Stimulated activated naive CD8-positive, alpha-beta T cell treated with anti-CD3 and anti-CD28 coated beads, Interleukin-15, amount 100 ng/mL, for 72 hours (primary cell): ENCODE data around the gene PSMB10.

ENCODE experiments used
- ATAC-seq: fragments of 150-1000 bp; cut with Tn5 transposase; 2 replicates; pipeline ENCODE4 v1.10.0; 2021; ENCODE audit warnings: mild to moderate bottlenecking, moderate library complexity
- DNase-seq, 2 donors: peaks; one replicate each; pipeline ENCODE4 v3.0.0; 2021 to 2022
- H3K27ac Mint-ChIP-seq, 2 donors: one replicate each; pipeline ENCODE4 v1.8.0; 2022; ENCODE audit warnings: mild to moderate bottlenecking in 2 of 2, mixed read lengths in 2 of 2, moderate library complexity in 2 of 2
- H3K27me3 Mint-ChIP-seq: one replicate; pipeline ENCODE4 v1.8.0; 2022; ENCODE audit warnings: mixed read lengths
- H3K4me1 Mint-ChIP-seq: one replicate; pipeline ENCODE4 v1.8.0; 2022; ENCODE audit warnings: mild to moderate bottlenecking, mixed read lengths
- H3K4me3 Mint-ChIP-seq, 2 donors: one replicate each; pipeline ENCODE4 v1.8.0; 2022; ENCODE audit warnings: mild to moderate bottlenecking in 2 of 2, mixed read lengths in 2 of 2, moderate library complexity in 1 of 2
- H3K9me3 Mint-ChIP-seq, 2 donors: one replicate each; pipeline ENCODE4 v1.8.0; 2022; ENCODE audit warnings: mixed read lengths in 2 of 2

The PSMB10 gene

GRCh38 chr16:67909056-67909742 is 27.5 kb downstream of the PSMB10 start:
- peaks cover 28% of the 10 kb centered on the region for H3K4me1 Mint-ChIP-seq
- H3K4me3 Mint-ChIP-seq, result peak overlapping the region in 1 of 2 donors; percentile 33
- DNase-seq (no peak), ATAC-seq (no peak)
- no peaks in the 10 kb centered on the region for H3K9me3 Mint-ChIP-seq
- no peaks in the 10 kb centered on the region for H3K27me3 Mint-ChIP-seq
- H3K27ac Mint-ChIP-seq, result no peak overlapping the region

GRCh38 chr16:67907397-67908180 is 29.1 kb downstream of the PSMB10 start:
- no peak for DNase-seq
- H3K27me3 Mint-ChIP-seq, result no peaks in the 10 kb centered on the region
- peaks cover 28% of the 10 kb centered on the region for H3K4me1 Mint-ChIP-seq
- no peak overlapping the region for H3K4me3 Mint-ChIP-seq
- no peak for ATAC-seq
- H3K27ac Mint-ChIP-seq, result peak overlapping the region in 1 of 2 donors; percentile 54
- H3K9me3 Mint-ChIP-seq, result no peaks in the 10 kb centered on the region

DNA sequence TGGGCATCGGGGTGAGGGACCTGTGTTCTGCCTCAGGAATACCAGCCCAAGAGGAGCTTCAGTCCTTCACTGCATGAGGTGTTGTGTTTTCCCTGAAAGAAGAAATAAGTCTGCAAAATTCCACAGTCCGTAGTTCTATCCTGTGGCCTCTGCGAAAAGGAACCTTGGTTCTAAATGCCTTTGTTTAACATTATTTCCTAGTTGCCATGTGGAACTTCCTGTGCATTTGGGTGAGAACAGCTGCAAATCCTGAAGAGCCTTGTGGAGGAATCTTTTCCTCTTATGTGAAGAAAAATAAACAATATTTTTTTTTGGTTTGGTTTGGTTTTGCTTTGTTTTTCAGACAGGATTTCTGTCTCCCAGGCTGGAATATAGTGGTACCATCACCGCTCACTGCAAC is 33.8 kb downstream of the PSMB10 start:
- H3K4me1 Mint-ChIP-seq, result peaks cover 7% of the 10 kb centered on the region
- DNase-seq (no peak), ATAC-seq (no peak)
- no peak overlapping the region for H3K27ac Mint-ChIP-seq
- no peaks in the 10 kb centered on the region for H3K9me3 Mint-ChIP-seq
- no peaks in the 10 kb centered on the region for H3K27me3 Mint-ChIP-seq
- no peak overlapping the region for H3K4me3 Mint-ChIP-seq

GRCh38 chr16:67901734-67902133 is 34.9 kb downstream of the PSMB10 start:
- ATAC-seq (no peak), DNase-seq (no peak)
- Mint-ChIP-seq H3K4me1 (peaks cover 8% of the 10 kb centered on the region), H3K27ac (peak overlapping the region in 1 of 2 donors; percentile 59), H3K9me3 (no peaks in the 10 kb centered on the region), H3K27me3 (no peaks in the 10 kb centered on the region), H3K4me3 (no peak overlapping the region)

- Mint-ChIP-seq H3K9me3 (no peaks in the 10 kb centered on the region), H3K27me3 (no peaks in the 10 kb centered on the region), H3K27ac (no peak overlapping the region), H3K4me3 (no peak overlapping the region), H3K4me1 (peaks cover 29% of the 10 kb centered on the region)
- ATAC-seq (no peak), DNase-seq (no peak)
Observed at GRCh38 chr16:67897231-67897630, 39.4 kb downstream of the PSMB10 start.

- Mint-ChIP-seq H3K27ac (peak overlapping the region; percentile 98 to 99), H3K9me3 (no peaks in the 10 kb centered on the region), H3K4me1 (peaks cover 29% of the 10 kb centered on the region), H3K4me3 (peak overlapping the region; percentile 86 to 99), H3K27me3 (no peaks in the 10 kb centered on the region)
- ATAC-seq (no peak), DNase-seq (no peak)
Observed at GRCh38 chr16:67893743-67894399, 42.8 kb downstream of the PSMB10 start.

DNA sequence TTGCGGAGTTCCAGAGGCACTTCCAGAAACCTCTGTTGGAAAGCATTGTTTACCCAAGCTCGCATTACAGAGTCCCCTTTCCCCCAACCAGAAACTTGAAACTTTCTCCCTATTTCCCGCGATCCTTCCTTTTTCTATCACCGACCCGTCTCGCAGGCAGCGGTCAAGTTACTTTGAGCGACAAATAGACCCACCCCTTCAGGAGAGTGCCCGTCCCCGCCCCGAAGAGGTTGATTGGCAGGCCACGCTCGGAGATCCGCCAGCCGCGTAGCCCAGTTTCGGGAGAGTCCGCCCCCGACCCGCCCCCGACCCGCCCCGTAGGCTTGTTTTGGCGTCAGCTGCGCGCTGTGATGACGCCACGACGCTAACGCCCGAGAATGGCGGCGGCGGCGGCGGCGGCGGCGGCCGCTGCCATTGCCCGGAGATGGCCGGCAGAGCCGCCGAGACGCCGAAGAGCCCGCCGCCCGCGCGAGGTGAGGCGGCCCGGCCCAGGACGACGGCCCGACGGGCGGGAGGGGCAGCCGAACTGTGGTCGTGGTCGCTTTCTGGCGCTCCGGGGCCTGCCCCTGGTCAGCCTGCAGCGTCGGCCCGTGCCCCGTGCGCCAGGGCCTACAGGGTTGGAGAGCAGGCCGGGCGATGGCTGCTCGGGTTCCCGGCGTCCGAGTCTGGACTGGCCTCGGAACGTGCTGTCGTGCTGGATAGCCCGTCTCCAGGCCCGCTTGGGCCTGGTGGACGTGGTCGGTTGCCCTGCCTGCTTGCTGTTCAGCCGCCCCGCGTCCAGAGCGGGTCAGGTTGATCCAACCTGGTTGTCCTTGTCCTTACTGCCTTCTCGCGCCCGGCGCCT is 43.5 kb downstream of the PSMB10 start, which contains the start of gene PSKH1:
Gene PSKH1, plus strand, starts transcription at position 356 of the 844 bp plus-strand sequence. CDS start 15,496 bp downstream, outside the sequence.
- Mint-ChIP-seq H3K4me1 (peaks cover 29% of the 10 kb centered on the region), H3K27me3 (no peaks in the 10 kb centered on the region), H3K9me3 (no peaks in the 10 kb centered on the region), H3K27ac (peak within 1 kb of the TSS; percentile 98 to 99), H3K4me3 (peak within 1 kb of the TSS; percentile 86 to 99)
- ATAC-seq, result peak; percentile 99
- DNase-seq, result peak; percentile 87 to 92

DNA sequence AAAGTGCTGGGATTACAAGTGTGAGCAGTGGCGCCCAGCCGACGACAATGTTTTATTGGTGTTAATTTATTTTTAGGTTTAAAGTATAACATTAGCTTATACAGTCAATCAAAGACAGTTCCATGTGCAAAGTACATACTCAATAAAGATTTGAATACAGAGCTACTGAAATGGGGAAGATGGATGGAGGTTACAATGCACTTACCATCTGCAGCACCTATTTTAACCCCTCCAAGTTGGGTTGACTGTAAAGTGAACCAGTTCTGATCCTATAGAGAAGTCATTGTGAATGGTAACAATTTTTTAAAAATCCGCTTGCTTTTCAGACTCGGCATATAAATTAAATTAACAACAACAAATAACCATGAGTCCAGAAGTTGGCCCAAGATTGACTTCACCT is 44.3 kb downstream of the PSMB10 start:
- peaks cover 27% of the 10 kb centered on the region for H3K4me1 Mint-ChIP-seq
- DNase-seq (no peak), ATAC-seq (no peak)
- no peaks in the 10 kb centered on the region for H3K27me3 Mint-ChIP-seq
- peak overlapping the region; percentile 86 to 99 for H3K4me3 Mint-ChIP-seq
- no peaks in the 10 kb centered on the region for H3K9me3 Mint-ChIP-seq
- H3K27ac Mint-ChIP-seq, result no peak overlapping the region

DNA sequence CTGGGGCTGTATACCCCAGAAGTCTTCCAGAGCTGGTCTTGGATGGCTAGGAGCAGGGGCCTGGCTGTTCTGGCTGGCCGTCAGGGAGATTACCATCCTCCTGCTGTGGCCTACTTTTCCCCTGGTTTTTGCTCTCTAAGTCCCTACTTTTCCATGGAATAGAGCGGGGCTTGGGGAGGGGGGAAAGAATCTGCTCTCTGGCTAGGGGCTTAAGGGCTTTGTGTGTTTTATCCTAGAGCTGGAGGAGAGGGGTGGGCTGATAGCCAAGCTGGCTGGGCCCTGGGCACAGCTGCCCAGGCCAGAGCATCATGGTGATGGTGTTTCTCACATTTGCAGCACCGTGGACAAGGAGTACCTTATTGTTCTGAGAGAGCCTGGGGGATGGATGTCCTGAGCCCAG is 48.3 kb downstream of the PSMB10 start:
- ATAC-seq (no peak), DNase-seq (no peak)
- Mint-ChIP-seq H3K4me3 (no peak overlapping the region), H3K9me3 (no peaks in the 10 kb centered on the region), H3K4me1 (peaks cover 8% of the 10 kb centered on the region), H3K27me3 (no peaks in the 10 kb centered on the region), H3K27ac (no peak overlapping the region)

GRCh38 chr16:67886387-67886786 is 50.3 kb downstream of the PSMB10 start:
- no peak for ATAC-seq
- no peak overlapping the region for H3K4me3 Mint-ChIP-seq
- no peaks in the 10 kb centered on the region for H3K9me3 Mint-ChIP-seq
- H3K27me3 Mint-ChIP-seq, result no peaks in the 10 kb centered on the region
- no peak for DNase-seq
- H3K4me1 Mint-ChIP-seq, result no peaks in the 10 kb centered on the region
- peak overlapping the region in 1 of 2 donors; percentile 20 for H3K27ac Mint-ChIP-seq

DNA sequence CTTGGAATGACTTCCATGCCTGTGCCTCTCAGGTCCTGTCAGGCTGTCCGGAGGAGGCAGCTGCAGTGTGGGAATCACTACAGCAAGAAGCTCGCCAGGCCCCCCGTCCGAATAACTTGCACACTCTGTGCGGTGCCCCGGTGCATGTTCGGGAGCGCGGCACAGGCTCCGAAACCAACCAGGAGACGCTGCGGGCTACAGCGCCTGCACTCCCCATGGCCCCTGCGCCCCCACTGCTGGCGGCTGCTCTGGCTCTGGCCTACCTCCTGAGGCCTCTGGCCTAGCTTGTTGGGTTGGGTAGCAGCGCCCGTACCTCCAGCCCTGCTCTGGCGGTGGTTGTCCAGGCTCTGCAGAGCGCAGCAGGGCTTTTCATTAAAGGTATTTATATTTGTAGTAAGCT is 50.7 kb downstream of the PSMB10 start:
- no peaks in the 10 kb centered on the region for H3K4me1 Mint-ChIP-seq

DNA sequence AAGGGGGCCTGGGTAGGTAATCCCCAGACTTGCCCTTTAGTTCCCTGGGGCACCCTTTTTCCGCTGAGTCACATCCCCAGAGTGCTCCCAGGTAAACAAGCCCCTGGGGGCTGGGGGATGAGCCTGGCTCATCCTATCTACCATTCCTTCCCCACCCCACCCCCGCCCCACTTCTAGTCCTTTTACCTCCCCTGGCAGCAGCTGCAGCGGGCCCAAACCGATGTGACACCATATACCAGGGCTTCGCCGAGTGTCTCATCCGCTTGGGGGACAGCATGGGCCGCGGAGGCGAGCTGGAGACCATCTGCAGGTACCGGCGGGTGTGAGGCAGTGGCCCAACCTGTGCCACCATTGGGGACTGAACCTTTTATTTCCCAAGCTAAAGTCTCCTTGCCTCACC is 51.1 kb downstream of the PSMB10 start:
- no peak overlapping the region for H3K27ac Mint-ChIP-seq
- DNase-seq (no peak), ATAC-seq (no peak)
- no peaks in the 10 kb centered on the region for H3K27me3 Mint-ChIP-seq
- H3K4me1 Mint-ChIP-seq, result no peaks in the 10 kb centered on the region
- H3K4me3 Mint-ChIP-seq, result no peak overlapping the region
- no peaks in the 10 kb centered on the region for H3K9me3 Mint-ChIP-seq

More for the DNA sequence above, 50.7 kb downstream of the PSMB10 start:
- no peaks in the 10 kb centered on the region for H3K9me3 Mint-ChIP-seq
- DNase-seq (no peak), ATAC-seq (no peak)
- no peak overlapping the region for H3K27ac Mint-ChIP-seq
- no peaks in the 10 kb centered on the region for H3K27me3 Mint-ChIP-seq
- no peak overlapping the region for H3K4me3 Mint-ChIP-seq

- ATAC-seq (no peak), DNase-seq (no peak)
- no peaks in the 10 kb centered on the region for H3K9me3 Mint-ChIP-seq
- no peak within 1 kb of the TSS for H3K4me3 Mint-ChIP-seq
- no peaks in the 10 kb centered on the region for H3K4me1 Mint-ChIP-seq
- peak within 1 kb of the TSS in 1 of 2 donors; percentile 67 for H3K27ac Mint-ChIP-seq
- no peaks in the 10 kb centered on the region for H3K27me3 Mint-ChIP-seq
Observed at GRCh38 chr16:67884684-67885083, 52.0 kb downstream of the PSMB10 start, which contains the start of gene NRN1L. Gene NRN1L (plus strand): TSS chr16:67884885. CDS start chr16:67884904, 19 bp downstream.
